HG03520 (cell line): ENCODE measurements around the gene TMF1.

Experiments
- ATAC-seq: cut with Tn5 transposase; IDR thresholded peaks from one replicate; pipeline ENCODE4 v1.9.1; 2021; ENCODE audit warnings: mild to moderate bottlenecking, moderate library complexity; ENCODE audit not compliant: unreplicated experiment

The TMF1 gene

DNA sequence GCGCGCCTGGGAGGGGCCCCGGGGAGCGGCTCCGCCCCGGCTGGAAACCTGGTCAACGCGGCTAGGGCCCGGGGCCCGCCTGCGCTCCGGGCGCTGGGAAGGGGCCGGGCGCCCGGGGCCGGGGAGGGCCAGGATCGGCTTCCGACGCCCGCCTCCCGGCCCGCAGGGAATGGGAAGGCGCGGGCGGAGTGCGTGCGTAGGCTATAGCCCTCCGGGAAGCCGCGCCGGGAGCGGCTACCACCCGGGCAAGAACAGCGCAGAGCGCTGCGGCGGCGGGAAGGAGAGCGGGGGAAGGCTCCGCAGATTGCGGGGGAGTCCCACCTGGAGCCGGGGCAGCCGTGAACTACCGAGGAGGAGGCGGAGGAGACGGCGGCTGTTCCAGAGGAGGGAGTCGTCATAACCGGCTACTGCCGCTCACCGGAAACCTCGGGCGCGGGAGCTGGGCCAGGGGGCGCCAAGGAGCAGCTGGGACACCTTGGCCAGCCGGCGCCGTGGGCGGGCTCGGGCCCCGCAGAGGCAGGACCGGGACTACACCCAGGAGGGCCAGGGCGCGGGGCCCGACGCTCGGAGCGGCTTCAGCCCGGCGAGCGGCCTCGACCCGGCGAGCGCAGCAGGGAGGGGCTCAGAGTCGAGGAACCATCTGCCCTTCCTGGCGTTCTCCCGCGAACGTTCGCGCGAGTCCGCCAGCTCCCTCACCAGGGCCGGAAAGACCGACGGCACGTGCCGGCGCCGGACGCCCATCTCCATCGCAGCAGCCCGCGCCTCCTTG is 38.7 kb downstream of the TMF1 start, which contains the start of gene EOGT:
TSS of gene EOGT (minus strand) at position 432 of the 769 bp plus-strand sequence. CDS start 3,838 bp downstream, outside the sequence.
- ATAC-seq = peak; percentile 73

DNA sequence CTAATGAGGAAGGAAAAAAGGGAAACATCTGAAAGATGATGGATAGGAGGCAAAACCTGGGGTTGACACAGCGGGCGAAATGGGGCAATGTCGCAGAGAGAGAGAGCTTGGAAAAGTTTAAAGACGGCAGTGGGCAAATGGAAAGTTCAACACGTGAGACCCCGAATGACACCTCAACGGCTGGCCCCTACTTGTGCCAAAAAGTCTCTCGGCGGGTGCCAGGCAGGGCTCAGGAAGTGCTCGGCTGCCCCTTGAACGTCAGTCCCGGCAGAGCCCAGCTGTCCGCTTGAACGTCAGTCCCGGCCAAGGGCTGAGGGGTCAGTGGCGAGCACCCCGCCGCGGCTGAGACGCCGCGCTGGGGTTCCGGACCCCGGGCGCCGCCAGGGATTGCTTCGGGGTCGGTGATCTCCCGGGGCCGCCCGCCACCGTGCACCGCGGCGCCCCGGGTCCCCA is 39.3 kb downstream of the TMF1 start:
- no peak for ATAC-seq

DNA sequence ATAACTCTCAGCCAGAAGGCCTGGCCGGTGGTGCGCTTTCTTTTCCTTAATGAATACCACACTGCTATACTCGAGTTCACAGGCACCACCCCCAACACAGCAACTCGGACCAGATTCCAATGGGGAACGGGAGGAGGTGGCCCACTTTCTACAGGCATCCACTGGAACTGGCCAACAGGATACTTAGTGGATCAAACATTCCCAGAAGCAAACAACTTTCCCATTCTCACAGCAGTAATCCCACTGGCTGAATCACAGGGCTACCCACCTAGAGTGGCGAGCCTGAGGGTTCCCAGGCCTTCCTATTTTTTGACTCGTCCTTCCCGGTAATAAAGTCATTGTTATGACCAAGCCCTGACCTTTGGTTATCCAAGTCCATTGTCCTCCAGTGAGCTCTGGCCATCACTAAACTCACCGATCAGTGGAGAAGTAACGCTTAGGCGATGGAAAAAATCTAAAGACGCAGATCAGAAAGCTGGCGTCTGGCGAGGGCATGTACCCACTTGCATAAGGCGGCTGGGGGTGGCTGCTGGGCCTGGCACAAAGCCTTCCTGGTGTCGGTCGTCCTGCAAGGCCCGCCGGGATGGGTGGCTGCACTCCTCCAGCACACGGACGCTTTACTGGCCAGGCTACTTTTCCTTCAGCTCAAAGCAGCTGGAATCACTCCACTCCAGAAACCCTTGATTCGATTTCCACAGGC is 39.9 kb downstream of the TMF1 start:
- ATAC-seq = no peak

DNA sequence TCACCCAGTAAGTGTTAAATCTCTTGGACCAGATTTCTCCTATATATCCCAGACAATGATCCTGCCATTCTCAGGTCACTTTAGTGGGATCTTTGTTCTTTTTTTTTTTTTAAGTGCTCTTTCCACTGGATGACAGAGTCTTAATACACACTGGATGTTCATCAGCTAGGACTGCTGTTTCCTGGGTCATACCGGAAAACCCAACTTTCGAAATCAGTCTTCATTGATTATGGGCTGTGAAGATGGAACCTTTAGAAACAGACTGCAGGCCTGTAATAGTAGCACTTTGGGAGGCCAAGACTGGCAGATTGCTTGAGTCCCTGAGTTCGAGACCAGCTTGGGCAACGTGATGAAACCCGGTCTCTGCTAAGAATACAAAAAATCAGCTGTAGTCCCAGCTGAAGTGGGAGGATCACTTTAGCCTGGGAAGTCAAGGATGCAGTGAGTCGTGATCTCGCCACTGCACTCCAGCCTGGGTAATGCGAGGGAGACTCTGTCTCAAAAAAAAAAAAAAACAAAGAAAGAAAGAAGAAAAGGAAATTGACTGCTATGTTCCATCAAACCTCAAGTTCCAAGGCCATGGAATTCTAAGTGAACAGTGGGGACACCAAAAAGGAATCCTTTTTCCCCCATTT is 40.9 kb downstream of the TMF1 start:
- no peak for ATAC-seq

DNA sequence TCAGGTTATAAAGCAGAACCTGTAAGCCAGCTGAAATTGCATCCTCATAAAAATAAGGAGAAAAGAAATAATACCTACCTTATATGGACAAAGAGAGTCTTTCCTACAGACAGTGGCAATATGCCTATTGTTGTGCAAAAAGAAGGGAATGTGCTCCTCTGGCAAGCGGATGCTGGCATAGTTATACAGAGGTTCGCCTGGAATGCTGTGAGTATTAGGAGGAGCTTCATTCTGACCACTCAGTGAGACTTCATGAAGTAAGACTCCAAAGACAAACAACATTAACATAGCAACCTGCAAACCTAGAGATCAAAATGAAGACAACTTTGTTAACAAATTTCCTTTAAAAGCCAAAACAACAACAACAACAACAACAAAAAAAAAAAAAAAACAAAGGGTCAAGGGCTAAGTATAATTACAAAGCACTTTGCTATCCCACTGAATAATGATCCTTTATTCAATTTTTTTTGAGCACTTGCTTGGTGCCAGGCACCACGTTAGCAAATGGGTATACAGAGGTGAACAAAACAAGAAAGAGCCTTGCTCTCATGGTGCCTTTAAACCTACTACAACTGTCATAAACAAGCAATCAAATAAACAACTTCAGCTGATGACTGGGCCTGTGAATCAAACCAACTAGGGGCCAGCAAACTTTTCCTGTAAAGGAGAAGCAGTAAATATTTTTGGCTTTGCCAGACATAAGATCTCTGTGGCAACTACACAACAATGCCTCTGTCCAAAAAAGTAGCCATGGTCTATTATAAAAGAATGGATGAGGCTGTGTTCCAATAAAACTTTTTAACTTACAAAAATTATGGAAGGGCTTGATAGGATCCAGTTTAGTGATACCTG is 42.3 kb downstream of the TMF1 start:
- ATAC-seq = no peak

DNA sequence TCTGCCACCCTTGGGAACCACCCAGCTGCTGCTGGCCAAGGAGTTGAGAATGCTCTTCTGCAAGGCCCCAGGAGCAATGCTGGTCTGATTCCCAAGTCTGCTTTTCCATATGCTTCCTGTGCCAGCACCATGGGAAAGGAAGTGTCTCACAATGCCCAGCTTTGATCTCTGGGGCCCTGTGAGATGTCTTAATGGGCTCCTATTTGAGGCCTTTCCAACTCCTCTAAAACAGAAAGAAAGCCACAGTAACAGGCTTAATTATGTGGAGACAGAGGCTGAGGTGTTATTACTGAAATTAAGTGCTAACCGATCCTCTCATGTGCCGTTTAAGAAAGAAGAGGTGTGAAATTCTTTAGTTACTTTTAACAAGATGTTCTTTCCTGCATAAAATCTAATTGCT is 43.2 kb downstream of the TMF1 start:
- ATAC-seq = no peak

DNA sequence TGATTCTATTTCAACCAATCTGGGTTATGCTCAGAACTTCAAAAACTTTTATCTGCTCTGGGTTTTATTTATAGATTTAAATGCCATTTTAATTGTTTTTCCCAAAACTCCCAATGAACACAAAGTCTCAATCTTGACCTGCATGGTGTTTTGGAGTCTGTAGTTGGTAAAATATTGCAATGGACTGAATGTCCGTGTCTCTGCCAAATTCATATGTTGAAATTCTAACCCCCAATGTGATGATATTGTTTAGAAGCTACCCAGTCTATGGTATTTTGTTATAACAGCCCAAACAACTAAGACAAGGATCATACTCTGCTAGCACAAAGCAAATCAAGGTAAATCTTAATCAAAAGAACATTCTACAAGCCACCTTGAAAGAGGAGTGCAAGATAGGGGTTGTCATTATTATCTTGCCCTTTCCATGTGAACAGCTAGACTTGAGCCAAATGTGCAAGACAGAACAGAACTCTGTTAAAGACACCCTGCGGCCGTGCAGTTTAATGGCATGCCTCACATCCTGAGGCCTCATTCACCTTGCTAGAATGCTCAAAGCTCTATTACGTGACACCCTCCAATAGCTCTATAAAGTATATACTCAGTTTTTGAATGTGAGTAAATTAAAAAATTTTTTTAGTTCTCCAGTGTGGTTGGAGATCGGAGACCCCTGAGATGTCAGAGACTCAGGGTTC is 46.2 kb downstream of the TMF1 start:
- no peak for ATAC-seq

DNA sequence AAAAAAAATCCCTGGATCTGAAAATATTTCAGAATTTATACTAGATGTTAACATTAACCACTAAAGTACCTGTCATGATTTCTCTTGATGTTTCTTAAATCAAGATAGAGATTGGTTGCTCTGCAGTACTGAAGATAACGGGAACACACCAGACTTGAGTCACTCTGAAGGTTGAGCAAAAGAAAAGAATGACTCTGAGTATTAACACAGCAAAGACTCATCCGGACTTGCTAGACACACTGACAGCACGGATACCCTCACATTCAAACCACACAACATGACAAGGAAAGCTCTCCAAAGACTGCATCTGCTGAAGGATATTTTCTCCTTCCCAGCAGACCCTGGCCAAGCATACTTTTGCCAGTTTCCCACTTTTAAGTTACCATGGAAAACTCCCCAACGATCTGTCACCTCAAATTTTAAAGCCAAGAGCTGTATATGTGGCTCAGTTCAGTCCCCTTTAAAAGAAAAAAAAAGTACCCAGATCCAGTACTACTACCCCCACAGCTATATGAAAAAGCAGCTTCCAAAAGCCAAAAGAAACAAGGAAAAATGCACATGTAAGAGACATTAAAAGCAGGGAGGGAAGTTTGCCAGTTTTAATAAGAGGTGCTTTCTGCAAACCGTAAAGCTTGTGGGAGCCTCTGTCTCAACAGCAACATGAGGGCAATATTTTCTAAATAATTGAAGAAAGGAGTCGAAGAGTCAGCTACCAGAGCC is 46.9 kb downstream of the TMF1 start:
- no peak for ATAC-seq

DNA sequence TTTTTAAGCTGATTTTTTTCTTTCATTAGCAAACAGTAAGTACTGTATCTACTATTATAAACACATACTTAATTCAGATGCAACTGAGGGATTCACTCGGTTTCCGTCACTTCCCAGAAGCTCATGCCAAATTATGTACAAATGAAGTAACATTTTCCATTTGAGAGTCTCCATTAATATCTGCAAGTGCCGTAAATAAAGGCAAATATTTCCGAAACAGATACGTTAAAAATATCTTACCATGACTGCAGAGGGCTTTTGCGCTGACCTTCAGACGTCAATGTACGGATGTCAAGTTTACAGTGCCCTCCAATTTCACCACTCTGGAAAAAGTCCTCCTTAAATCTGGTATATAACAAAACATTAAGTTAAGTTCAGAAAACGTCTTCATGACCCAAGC is 48.0 kb downstream of the TMF1 start:
- no peak for ATAC-seq

DNA sequence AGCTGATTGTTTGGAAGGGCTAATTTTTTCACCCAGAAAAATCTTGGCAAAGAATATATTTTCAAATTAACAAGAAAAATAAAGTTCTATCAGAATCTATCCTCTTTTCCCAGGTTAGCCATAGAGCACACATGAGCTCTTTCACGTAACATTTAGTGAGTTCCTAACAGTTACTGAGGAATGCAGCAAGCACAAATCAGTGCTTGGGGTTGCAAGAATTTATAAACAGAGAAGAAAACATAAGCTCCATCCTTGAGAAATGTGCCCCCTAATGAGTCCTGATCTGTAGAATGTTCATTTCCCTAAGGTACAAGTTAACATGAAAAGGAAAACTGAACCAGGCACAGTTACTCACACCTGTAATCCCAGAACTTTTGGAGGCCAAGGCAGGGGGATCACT is 52.5 kb downstream of the TMF1 start:
- ATAC-seq = no peak

DNA sequence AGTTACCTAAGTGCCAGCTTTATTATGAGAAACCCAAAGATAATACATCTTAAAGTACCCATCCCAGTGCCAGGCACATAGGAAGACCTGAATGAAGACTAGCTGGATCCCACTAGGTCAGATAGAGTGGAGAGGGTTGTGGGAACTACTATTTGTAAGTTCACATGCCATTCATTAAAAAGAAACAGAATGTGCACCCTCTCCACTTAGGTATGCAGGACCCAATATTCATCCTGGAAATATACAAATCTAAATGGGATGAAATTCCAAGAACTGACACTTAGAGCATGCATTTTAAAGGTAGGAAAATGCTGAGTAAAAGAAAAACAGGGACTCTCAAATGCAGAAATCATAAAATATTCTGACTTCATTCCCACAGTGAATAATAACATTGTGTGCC is 53.0 kb downstream of the TMF1 start:
- ATAC-seq = no peak

DNA sequence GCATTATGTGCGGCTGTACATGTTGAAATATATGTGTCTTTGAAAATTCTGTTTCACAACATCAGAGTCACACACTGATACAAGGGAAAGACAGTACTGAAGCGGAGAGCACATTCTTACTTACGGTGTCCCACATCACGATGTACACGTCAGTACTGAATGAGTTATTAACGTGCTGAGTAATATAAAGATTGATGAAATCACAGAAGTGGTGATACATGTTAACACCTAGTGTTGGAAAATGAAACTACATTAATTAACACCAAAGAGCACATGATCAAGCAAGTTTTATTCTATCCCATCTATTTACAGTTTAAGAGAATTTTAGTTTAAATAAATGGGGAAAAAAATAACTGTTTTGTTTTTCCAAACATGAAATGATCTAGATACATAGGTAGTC is 54.2 kb downstream of the TMF1 start:
- ATAC-seq = no peak

DNA sequence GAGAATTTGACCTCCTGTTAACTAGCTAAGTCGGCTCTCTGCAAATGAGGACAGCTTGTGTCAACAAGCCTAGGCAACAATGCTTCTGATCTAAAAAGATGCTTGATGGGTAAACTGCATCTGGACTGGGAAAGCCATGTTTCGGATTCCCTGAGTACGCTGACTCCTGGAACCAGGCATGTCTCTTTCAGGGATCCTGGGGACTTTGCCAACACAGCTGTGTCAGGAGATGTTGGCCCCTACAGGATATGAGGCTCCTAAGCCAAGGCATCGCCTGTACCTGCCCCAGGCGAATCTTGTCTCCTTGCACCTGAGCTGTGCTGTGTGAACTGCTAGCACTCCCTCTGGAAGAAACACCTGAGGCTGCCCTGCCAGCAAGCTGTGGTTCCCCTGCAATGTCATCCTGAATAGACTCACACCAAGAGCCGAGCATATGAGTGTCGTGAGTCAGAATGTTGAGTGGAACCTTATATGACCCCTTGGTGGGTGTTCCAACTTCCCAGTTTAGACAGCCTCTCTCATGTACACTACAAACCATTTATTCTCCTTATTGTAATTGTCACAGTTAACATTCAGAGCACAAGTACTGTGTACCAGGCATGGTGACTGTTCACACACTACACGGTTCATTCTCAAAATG is 55.7 kb downstream of the TMF1 start:
- no peak for ATAC-seq

DNA sequence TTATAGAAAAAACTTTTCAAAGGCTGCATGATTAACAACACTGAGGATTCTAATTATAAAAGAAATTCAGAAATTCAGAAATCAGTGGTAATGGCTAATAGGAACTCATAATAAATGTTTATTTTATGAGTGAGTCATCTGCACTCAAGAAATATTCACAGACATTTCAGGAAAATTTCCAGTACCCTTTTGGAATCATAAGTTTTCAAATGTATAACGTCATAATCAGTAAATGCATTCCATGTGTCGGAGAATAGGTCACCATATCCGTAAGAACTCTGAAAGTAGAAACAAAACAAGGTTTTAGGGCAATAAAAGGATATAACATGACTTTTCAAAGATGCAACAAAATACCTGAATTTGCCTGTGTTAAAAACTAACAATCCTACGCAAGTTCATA is 63.4 kb downstream of the TMF1 start:
- no peak for ATAC-seq

DNA sequence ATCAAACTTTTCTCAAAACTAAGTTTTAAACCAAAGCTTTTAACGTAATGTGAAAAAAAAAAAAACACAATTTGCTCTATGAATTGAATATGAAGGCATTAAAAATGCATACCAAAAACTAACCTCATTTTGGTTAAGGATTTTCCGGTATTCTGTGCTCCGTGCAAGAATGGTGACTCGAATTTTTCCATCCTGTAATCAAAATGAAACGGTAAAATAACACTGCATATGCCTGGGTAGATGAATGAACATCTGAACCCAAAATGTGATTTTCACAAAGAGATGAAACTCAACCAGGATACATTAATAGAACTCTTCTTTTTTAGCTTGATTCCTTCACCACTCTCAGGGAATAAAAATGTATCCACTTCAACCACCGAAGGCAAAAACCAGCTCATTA is 64.8 kb downstream of the TMF1 start:
- no peak for ATAC-seq

DNA sequence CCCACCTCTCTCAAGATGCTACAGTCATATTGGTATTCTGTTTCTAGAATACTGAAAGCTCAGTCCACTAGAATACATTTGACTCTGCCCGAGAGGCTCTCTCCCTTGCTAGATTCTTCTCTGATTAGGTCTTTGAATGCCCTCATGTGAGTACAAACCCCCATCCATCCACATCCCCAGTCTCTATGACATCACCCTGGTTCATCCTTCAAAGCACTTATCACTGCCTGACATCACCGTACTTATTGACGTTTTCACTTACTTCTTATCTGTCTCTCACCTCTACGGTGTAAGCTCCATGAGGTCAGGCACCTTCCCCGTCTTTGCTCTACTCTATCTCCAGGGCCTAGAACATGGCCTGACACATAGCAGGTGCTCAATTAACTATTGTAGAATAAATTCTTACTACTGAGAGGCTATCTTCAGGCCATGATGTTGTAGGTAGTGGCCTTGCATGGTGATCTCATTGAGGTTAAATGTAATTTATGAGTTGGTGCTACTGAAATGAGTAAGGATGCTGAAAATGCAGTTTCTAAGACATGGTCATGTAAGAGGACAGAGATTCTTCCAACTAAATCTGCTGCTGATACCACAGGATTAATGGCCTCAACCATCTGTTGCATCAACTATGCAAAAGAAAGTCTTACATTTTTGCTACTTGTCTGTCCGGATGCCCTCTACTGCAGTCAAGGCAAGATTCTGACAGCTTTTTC is 65.5 kb downstream of the TMF1 start:
- no peak for ATAC-seq

DNA sequence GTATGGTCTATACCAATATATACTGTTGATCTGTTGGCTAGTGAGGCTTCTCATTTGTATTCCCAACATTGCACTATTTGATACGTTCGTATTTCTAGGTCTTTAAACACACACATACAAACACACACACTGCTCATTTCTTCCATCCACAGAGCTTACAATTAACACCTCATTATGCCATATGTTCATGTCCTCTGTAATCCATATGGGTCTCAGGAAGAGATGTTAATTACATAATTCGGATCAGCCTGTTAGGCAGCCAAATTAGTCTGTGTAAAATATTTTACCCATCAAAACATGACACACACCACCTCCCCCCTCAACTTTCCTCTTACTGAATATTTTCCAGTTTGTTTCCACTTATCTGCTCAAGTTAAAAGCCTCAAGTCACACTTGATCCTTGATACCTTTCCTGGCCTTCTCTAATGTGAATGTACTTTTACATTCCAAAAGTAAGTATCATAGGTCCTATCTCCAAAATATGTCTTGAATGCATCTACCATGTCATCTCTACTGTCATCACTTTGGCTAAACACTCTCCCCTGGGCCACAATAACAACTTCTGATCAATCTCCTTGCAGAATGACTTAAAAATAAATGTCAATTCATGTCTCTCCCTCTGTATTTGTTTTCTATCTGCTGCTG is 66.9 kb downstream of the TMF1 start:
- ATAC-seq = no peak

DNA sequence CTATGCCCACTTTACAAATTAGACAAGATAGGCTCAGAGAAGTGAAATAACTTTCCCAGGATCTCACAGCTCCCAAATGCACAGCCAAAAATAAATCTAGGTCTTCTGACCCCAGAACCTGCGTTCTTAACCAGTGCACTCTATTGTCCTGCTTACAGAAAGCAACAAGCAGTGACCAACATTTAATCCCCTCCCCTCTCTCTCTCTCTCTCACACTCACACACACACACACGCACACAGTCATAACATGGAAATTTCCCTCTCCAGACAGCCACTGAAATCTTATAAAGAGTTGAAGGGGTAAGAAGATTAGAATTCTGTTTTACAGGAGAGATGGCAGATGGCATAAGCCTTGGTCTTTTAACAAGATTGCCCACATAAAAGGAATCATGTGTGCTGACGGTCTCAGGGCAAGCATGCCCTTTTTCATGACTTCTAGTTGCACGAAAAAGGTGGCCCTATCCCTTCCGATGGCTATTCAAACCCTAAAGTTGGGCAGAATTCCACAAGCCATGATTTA is 68.1 kb downstream of the TMF1 start:
- no peak for ATAC-seq
